GM12878 (cell line): ENCODE data around the gene LMX1B.

Experiments used
- CHD2 ChIP-seq: IDR thresholded peaks from 2 replicates; pipeline ENCODE4 v1.6.1; 2011; ENCODE audit warnings: low read depth, low read length, improper control_type of control experiment, borderline replicate concordance
- EZH2 ChIP-seq: IDR thresholded peaks from 2 replicates; pipeline ENCODE4 v1.6.1; 2012; ENCODE audit warnings: low read depth, mild to moderate bottlenecking, control low read depth, inconsistent platforms, low read length, borderline replicate concordance; ENCODE audit not compliant: control insufficient read depth
- KAT2A ChIP-seq: conservative IDR thresholded peaks from 2 replicates; pipeline ENCODE4 v1.6.1; 2011; ENCODE audit warnings: low read depth, low read length; ENCODE audit not compliant: control insufficient read depth
- SMC3 ChIP-seq: IDR thresholded peaks from 2 replicates; pipeline ENCODE4 v1.6.1; 2011; ENCODE audit warnings: low read length, improper control_type of control experiment, borderline replicate concordance
- TF ChIP-seq, protein P1 (sequence below), 3 experiments: IDR thresholded peaks in 2 of 3; conservative IDR thresholded peaks in 1 of 3; 2 replicates each; pipeline ENCODE4 v1.5.1; 2011; ENCODE audit warnings: low read depth in 3 of 3, low read length in 3 of 3, mild to moderate bottlenecking in 3 of 3, control low read depth in 2 of 3, moderate library complexity in 2 of 3, inconsistent platforms in 1 of 3, mixed read lengths in 1 of 3; ENCODE audit not compliant: control insufficient read depth in 2 of 3, insufficient read depth in 1 of 3; ENCODE audit errors: extremely low read depth in 1 of 3
- TF ChIP-seq, protein P2 (sequence below): fragments of 150-350 bp; IDR thresholded peaks from 2 replicates; pipeline ENCODE4 v1.6.1; 2016; ENCODE audit warnings: low read depth, low read length
- TF ChIP-seq, protein P3 (sequence below): IDR thresholded peaks from 2 replicates; pipeline ENCODE4 v1.6.1; 2011; ENCODE audit warnings: mild to moderate bottlenecking, low read depth, low read length, moderate library complexity; ENCODE audit not compliant: insufficient replicate concordance
- TF ChIP-seq, protein P4 (sequence below): IDR thresholded peaks from 2 replicates; pipeline ENCODE4 v1.6.1; 2011; ENCODE audit warnings: low read depth, mild to moderate bottlenecking, low read length, moderate library complexity, borderline replicate concordance; ENCODE audit errors: extremely low read depth
- TF ChIP-seq, protein P5 (sequence below): IDR thresholded peaks from 2 replicates; pipeline ENCODE4 v1.6.1; 2011; ENCODE audit warnings: low read depth, low read length, improper control_type of control experiment, borderline replicate concordance

DNA sequence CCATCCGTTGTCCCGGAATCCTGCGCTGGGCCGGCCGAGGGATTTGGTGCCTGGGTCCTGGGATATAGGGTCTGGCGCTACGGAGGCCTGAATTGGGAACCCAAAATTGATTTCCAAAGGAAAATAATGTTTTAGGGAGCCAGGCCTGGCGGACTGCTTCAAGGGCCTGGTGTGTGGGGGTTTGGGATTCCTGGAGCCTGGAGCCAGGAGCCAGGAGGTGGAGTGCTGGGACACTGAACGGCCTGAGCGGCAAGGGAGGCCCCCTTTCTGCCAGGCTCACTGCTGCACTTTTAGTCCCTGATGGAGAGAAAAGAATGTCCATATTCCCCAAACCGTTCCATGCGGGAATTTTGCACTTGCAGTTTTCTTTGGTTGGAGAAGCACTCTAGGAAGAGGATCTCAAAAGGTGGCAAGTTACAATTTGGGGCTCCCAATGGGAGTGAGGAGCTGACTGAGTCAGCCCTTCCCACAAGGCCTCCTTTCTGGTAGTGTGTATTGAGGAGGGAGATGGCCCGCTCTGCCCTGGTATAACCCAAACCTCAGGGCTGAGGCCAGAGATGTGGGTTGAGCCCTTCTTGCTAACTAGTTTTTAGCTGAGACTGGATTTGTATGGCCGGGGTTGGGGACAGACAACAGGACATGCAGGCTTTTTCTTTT, 2.2 kb downstream of the LMX1B start:
- no peak for TF ChIP-seq CHD2
- no peak for TF ChIP-seq SMC3
- TF ChIP-seq, protein P1, sequence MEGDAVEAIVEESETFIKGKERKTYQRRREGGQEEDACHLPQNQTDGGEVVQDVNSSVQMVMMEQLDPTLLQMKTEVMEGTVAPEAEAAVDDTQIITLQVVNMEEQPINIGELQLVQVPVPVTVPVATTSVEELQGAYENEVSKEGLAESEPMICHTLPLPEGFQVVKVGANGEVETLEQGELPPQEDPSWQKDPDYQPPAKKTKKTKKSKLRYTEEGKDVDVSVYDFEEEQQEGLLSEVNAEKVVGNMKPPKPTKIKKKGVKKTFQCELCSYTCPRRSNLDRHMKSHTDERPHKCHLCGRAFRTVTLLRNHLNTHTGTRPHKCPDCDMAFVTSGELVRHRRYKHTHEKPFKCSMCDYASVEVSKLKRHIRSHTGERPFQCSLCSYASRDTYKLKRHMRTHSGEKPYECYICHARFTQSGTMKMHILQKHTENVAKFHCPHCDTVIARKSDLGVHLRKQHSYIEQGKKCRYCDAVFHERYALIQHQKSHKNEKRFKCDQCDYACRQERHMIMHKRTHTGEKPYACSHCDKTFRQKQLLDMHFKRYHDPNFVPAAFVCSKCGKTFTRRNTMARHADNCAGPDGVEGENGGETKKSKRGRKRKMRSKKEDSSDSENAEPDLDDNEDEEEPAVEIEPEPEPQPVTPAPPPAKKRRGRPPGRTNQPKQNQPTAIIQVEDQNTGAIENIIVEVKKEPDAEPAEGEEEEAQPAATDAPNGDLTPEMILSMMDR (IDR thresholded peaks at IDR 0.05 in 2 of 3, conservative IDR thresholded peaks at IDR 0.05 in 1 of 3; ENCODE audit: control insufficient read depth in 2 of 3, extremely low read depth in 1 of 3, insufficient read depth in 1 of 3, low read depth in 3 of 3, low read length in 3 of 3), result no peak
- TF ChIP-seq EZH2, result no peak
- TF ChIP-seq, protein P2, sequence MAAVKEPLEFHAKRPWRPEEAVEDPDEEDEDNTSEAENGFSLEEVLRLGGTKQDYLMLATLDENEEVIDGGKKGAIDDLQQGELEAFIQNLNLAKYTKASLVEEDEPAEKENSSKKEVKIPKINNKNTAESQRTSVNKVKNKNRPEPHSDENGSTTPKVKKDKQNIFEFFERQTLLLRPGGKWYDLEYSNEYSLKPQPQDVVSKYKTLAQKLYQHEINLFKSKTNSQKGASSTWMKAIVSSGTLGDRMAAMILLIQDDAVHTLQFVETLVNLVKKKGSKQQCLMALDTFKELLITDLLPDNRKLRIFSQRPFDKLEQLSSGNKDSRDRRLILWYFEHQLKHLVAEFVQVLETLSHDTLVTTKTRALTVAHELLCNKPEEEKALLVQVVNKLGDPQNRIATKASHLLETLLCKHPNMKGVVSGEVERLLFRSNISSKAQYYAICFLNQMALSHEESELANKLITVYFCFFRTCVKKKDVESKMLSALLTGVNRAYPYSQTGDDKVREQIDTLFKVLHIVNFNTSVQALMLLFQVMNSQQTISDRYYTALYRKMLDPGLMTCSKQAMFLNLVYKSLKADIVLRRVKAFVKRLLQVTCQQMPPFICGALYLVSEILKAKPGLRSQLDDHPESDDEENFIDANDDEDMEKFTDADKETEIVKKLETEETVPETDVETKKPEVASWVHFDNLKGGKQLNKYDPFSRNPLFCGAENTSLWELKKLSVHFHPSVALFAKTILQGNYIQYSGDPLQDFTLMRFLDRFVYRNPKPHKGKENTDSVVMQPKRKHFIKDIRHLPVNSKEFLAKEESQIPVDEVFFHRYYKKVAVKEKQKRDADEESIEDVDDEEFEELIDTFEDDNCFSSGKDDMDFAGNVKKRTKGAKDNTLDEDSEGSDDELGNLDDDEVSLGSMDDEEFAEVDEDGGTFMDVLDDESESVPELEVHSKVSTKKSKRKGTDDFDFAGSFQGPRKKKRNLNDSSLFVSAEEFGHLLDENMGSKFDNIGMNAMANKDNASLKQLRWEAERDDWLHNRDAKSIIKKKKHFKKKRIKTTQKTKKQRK, result no peak
- TF ChIP-seq, protein P3, sequence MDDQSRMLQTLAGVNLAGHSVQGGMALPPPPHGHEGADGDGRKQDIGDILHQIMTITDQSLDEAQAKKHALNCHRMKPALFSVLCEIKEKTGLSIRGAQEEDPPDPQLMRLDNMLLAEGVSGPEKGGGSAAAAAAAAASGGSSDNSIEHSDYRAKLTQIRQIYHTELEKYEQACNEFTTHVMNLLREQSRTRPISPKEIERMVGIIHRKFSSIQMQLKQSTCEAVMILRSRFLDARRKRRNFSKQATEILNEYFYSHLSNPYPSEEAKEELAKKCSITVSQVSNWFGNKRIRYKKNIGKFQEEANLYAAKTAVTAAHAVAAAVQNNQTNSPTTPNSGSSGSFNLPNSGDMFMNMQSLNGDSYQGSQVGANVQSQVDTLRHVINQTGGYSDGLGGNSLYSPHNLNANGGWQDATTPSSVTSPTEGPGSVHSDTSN, result no peak
- TF ChIP-seq, protein P4, sequence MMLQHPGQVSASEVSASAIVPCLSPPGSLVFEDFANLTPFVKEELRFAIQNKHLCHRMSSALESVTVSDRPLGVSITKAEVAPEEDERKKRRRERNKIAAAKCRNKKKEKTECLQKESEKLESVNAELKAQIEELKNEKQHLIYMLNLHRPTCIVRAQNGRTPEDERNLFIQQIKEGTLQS, result no peak
- no peak for TF ChIP-seq KAT2A
- TF ChIP-seq, protein P5, sequence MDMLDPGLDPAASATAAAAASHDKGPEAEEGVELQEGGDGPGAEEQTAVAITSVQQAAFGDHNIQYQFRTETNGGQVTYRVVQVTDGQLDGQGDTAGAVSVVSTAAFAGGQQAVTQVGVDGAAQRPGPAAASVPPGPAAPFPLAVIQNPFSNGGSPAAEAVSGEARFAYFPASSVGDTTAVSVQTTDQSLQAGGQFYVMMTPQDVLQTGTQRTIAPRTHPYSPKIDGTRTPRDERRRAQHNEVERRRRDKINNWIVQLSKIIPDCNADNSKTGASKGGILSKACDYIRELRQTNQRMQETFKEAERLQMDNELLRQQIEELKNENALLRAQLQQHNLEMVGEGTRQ, result no peak
